Epithelial cell of esophagus (primary cell): ENCODE data around the gene CDKL5.

Experiments
- DNase-seq: peaks from one replicate; pipeline ENCODE4 v3.0.0; 2010; ENCODE audit warnings: low read depth
- H3K4me3 ChIP-seq: 2 replicates; pipeline ENCODE4 v1.5.1; 2011; ENCODE audit warnings: mild to moderate bottlenecking, low read length, control low read depth
- TF ChIP-seq, protein P1 (sequence below): IDR thresholded peaks from 2 replicates; pipeline ENCODE4 v1.5.1; 2011; ENCODE audit warnings: low read depth, mild to moderate bottlenecking, low read length, control low read depth, inconsistent platforms; ENCODE audit not compliant: insufficient read depth; ENCODE audit errors: missing control alignments

Gene CDKL5

GRCh38 chrX:18702362-18703195 is 277.2 kb downstream of the CDKL5 start:
- peak; percentile 41 for DNase-seq
- TF ChIP-seq, protein P1, sequence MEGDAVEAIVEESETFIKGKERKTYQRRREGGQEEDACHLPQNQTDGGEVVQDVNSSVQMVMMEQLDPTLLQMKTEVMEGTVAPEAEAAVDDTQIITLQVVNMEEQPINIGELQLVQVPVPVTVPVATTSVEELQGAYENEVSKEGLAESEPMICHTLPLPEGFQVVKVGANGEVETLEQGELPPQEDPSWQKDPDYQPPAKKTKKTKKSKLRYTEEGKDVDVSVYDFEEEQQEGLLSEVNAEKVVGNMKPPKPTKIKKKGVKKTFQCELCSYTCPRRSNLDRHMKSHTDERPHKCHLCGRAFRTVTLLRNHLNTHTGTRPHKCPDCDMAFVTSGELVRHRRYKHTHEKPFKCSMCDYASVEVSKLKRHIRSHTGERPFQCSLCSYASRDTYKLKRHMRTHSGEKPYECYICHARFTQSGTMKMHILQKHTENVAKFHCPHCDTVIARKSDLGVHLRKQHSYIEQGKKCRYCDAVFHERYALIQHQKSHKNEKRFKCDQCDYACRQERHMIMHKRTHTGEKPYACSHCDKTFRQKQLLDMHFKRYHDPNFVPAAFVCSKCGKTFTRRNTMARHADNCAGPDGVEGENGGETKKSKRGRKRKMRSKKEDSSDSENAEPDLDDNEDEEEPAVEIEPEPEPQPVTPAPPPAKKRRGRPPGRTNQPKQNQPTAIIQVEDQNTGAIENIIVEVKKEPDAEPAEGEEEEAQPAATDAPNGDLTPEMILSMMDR, result no peak
- H3K4me3 ChIP-seq, result no peak overlapping the region
